KMS-11 (cell line): ENCODE measurements around the gene LBR.
"Not testable (repeated sequence)": the region's sequence is repeated elsewhere in the genome, so short reads cannot be mapped to it uniquely, and the experiment has no call there.

Experiments
- H2AFZ ChIP-seq: fragments of 200-600 bp; sonication (generic); 2 replicates; pipeline ENCODE4 v1.6.1; 2016; ENCODE audit warnings: antibody characterized with exemption, mixed run types, low read depth
- H3K27ac ChIP-seq: fragments of 200-600 bp; sonication (generic); 2 replicates; pipeline ENCODE4 v1.6.1; 2016; ENCODE audit warnings: mild to moderate bottlenecking, mixed run types
- H3K27me3 ChIP-seq: fragments of 200-600 bp; sonication (generic); 2 replicates; pipeline ENCODE4 v1.6.1; 2017; ENCODE audit warnings: mild to moderate bottlenecking, low read depth, mixed run types, moderate library complexity; ENCODE audit not compliant: insufficient read depth
- H3K36me3 ChIP-seq: fragments of 200-600 bp; sonication (generic); 2 replicates; pipeline ENCODE4 v1.6.1; 2017; ENCODE audit warnings: mild to moderate bottlenecking, mixed run types; ENCODE audit not compliant: insufficient read depth
- H3K4me1 ChIP-seq: fragments of 200-600 bp; sonication (generic); 2 replicates; pipeline ENCODE4 v1.6.1; 2016; ENCODE audit warnings: mild to moderate bottlenecking, low read depth, mixed run types; ENCODE audit not compliant: poor library complexity, severe bottlenecking
- H3K4me2 ChIP-seq: fragments of 200-600 bp; sonication (generic); 2 replicates; pipeline ENCODE4 v1.7.0; 2016; ENCODE audit warnings: mild to moderate bottlenecking, mixed run types
- H3K4me3 ChIP-seq: fragments of 200-600 bp; sonication (generic); IDR thresholded peaks from 2 replicates; pipeline ENCODE4 v1.6.1; 2017; ENCODE audit warnings: low read depth, low read length, mixed read lengths; ENCODE audit not compliant: insufficient read depth
- H3K79me2 ChIP-seq: fragments of 200-600 bp; sonication (generic); 2 replicates; pipeline ENCODE4 v1.6.1; 2016; ENCODE audit warnings: low read depth, mixed run types; ENCODE audit not compliant: insufficient read depth
- H3K9ac ChIP-seq: fragments of 200-600 bp; sonication (generic); 2 replicates; pipeline ENCODE4 v1.6.1; 2016; ENCODE audit warnings: mild to moderate bottlenecking, mixed run types
- H4K20me1 ChIP-seq: fragments of 200-600 bp; sonication (generic); 2 replicates; pipeline ENCODE4 v1.6.1; 2016; ENCODE audit warnings: mild to moderate bottlenecking, mixed run types; ENCODE audit not compliant: insufficient read depth
- TF ChIP-seq, protein P1 (sequence below): fragments of 200-600 bp; sonication (generic); conservative IDR thresholded peaks from 2 replicates; pipeline ENCODE4 v1.6.1; 2017; ENCODE audit warnings: low read depth, mild to moderate bottlenecking, antibody characterized with exemption, low read length, moderate library complexity, mixed read lengths

The LBR gene

DNA sequence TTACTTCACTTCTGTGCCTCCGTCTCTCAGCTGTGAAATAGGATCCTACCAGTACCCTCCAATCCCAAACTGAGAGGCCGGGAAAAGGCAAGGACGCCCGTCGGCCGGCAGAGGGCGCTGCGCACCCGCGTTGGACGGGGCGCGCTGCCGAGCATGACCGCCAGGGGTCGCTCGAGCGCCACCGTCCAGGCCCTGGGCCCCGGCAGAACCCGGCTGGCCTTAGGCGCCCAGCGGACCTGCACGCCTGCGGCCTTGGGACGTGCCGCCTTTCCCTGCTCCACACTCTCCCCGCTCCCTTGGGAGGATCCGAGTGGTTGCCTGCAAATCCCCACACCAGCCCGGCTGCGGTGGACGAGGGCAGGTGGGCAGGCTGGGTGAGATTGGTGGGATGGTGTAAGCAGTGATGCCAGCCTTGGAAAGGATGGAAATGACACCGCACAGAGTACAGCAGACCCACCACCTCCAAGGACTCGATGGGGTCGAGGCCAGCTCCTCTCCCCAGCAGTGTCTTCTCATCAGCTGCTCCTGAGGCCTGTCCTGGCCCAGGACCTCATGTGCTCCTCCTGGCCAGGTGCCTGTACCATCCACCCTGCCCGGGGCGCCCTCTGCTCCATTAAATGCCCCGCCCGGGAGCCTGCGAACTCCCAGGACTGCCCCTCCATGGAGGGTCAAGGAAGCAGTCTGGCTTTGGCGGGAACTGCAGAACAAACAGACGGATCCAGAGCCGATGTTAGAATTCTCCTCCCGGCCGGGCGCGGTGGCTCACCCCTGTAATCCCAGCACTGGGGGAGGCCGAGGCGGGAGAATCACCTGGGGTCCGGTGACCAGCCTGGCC, 47.4 kb upstream of the LBR start:
- Histone ChIP-seq H3K9ac (no peak overlapping the region), H3K4me2 (peak overlapping the region; percentile 85), H4K20me1 (no peaks in the 10 kb centered on the region), H3K4me1 (peaks cover 6% of the 10 kb centered on the region), H2AFZ (peak overlapping the region; percentile 96), H3K79me2 (no peaks in the 10 kb centered on the region), H3K27me3 (no peaks in the 10 kb centered on the region), H3K4me3 (no peak overlapping the region), H3K27ac (no peak overlapping the region), H3K36me3 (no peaks in the 10 kb centered on the region)
- TF ChIP-seq, protein P1, sequence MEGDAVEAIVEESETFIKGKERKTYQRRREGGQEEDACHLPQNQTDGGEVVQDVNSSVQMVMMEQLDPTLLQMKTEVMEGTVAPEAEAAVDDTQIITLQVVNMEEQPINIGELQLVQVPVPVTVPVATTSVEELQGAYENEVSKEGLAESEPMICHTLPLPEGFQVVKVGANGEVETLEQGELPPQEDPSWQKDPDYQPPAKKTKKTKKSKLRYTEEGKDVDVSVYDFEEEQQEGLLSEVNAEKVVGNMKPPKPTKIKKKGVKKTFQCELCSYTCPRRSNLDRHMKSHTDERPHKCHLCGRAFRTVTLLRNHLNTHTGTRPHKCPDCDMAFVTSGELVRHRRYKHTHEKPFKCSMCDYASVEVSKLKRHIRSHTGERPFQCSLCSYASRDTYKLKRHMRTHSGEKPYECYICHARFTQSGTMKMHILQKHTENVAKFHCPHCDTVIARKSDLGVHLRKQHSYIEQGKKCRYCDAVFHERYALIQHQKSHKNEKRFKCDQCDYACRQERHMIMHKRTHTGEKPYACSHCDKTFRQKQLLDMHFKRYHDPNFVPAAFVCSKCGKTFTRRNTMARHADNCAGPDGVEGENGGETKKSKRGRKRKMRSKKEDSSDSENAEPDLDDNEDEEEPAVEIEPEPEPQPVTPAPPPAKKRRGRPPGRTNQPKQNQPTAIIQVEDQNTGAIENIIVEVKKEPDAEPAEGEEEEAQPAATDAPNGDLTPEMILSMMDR = peak; percentile 100

GRCh38 chr1:225474439-225474985, 46.7 kb upstream of the LBR start:
- H3K27me3 ChIP-seq = no peaks in the 10 kb centered on the region
- no peaks in the 10 kb centered on the region for H3K36me3 ChIP-seq
- H4K20me1 ChIP-seq = no peaks in the 10 kb centered on the region
- no peaks in the 10 kb centered on the region for H3K79me2 ChIP-seq
- H3K9ac ChIP-seq = no peak overlapping the region
- no peak overlapping the region for H3K27ac ChIP-seq
- no peak overlapping the region for H2AFZ ChIP-seq
- H3K4me2 ChIP-seq = no peak overlapping the region
- no peak overlapping the region for H3K4me3 ChIP-seq
- H3K4me1 ChIP-seq = peaks cover 6% of the 10 kb centered on the region
- TF ChIP-seq, protein P1 = no peak

- not testable (repeated sequence) for H3K4me2 ChIP-seq, H3K4me1 ChIP-seq, H3K4me3 ChIP-seq, H3K27me3 ChIP-seq, H3K9ac ChIP-seq, H3K27ac ChIP-seq, H3K79me2 ChIP-seq, H3K36me3 ChIP-seq, H2AFZ ChIP-seq, H4K20me1 ChIP-seq
These were observed 46.0 kb upstream of the LBR start for GRCh38 chr1:225473676-225474438.

GRCh38 chr1:225473266-225473665, 45.4 kb upstream of the LBR start:
- H3K27ac ChIP-seq, H3K4me2 ChIP-seq, H3K79me2 ChIP-seq, H3K4me3 ChIP-seq, H3K4me1 ChIP-seq, H2AFZ ChIP-seq, H4K20me1 ChIP-seq, H3K27me3 ChIP-seq, H3K9ac ChIP-seq, H3K36me3 ChIP-seq: not testable (repeated sequence)

DNA sequence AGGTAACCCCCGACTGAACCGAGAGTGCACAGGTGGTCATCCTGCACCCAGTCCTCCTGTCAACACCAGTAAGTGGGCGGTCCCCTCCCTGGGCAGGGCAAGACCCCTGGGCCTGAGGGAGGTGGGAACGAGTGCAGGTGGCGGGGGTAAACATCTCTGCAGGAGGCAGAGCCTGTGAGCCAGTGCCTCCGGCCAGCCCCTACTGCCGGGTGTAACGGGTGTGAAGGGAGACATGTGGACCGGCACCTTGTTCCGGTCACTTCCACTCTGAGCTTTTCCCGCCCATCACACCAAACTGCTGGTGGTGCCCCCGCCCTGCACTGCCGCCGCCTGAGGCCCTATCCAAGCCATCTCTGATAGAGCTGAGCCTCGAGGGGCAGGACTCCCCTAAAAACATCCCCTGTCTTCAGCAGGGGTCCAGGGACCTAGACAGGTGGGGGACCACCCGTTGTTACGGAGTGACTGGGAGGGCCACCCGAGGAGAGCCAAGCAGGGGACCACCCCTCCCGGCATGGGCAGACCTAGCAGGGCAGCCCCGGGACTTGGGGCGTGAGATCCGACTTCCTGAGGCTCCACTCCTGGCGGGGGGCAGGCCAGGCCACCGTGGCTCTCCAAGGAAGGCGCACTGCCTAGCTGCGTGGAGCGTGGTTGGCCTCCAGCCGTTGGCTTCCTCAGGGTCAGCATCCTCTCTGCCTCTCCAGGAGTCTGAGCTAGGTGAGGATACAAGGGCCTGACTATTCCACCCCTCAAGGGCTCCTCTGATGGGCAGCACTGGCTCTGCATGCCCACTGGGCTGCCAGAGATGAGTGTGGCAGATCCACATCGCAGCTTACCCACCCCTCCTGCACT, 43.8 kb upstream of the LBR start:
- no peak overlapping the region for H3K4me3 ChIP-seq
- no peaks in the 10 kb centered on the region for H3K27me3 ChIP-seq
- TF ChIP-seq, protein P1 = no peak
- H3K9ac ChIP-seq = no peak overlapping the region
- H3K36me3 ChIP-seq = no peaks in the 10 kb centered on the region
- H2AFZ ChIP-seq = no peak overlapping the region
- peaks cover 14% of the 10 kb centered on the region for H3K4me1 ChIP-seq
- H3K79me2 ChIP-seq = no peaks in the 10 kb centered on the region
- H3K27ac ChIP-seq = no peak overlapping the region
- H3K4me2 ChIP-seq = no peak overlapping the region
- no peaks in the 10 kb centered on the region for H4K20me1 ChIP-seq
